IPS-20b (cell line): Measurements from ENCODE around the gene ANGPTL4.

Experiments used
- H3K27ac ChIP-seq: one replicate; pipeline ENCODE4 v1.5.1; 2013; ENCODE audit warnings: low read length
- H3K27me3 ChIP-seq: 2 replicates; pipeline ENCODE4 v1.6.1; 2013; ENCODE audit warnings: mild to moderate bottlenecking, low read length, inconsistent platforms; ENCODE audit not compliant: insufficient read depth
- H3K36me3 ChIP-seq: 2 replicates; pipeline ENCODE4 v1.6.1; 2013; ENCODE audit warnings: low read depth, mild to moderate bottlenecking, inconsistent platforms, low read length, moderate library complexity; ENCODE audit not compliant: insufficient read depth
- H3K4me1 ChIP-seq: 2 replicates; pipeline ENCODE4 v1.6.1; 2013; ENCODE audit warnings: mild to moderate bottlenecking, control low read depth, inconsistent platforms, low read length, moderate library complexity; ENCODE audit not compliant: insufficient read depth
- H3K4me3 ChIP-seq: 2 replicates; pipeline ENCODE4 v1.5.1; 2013; ENCODE audit warnings: mild to moderate bottlenecking, low read length, inconsistent platforms
- H3K9ac ChIP-seq: 2 replicates; pipeline ENCODE4 v1.6.1; 2013; ENCODE audit warnings: low read depth, mild to moderate bottlenecking, inconsistent platforms, low read length, moderate library complexity
- H3K9me3 ChIP-seq: 2 replicates; pipeline ENCODE4 v1.6.1; 2013; ENCODE audit warnings: mild to moderate bottlenecking, low read depth, low read length, inconsistent platforms; ENCODE audit not compliant: insufficient read depth

Gene ANGPTL4

DNA sequence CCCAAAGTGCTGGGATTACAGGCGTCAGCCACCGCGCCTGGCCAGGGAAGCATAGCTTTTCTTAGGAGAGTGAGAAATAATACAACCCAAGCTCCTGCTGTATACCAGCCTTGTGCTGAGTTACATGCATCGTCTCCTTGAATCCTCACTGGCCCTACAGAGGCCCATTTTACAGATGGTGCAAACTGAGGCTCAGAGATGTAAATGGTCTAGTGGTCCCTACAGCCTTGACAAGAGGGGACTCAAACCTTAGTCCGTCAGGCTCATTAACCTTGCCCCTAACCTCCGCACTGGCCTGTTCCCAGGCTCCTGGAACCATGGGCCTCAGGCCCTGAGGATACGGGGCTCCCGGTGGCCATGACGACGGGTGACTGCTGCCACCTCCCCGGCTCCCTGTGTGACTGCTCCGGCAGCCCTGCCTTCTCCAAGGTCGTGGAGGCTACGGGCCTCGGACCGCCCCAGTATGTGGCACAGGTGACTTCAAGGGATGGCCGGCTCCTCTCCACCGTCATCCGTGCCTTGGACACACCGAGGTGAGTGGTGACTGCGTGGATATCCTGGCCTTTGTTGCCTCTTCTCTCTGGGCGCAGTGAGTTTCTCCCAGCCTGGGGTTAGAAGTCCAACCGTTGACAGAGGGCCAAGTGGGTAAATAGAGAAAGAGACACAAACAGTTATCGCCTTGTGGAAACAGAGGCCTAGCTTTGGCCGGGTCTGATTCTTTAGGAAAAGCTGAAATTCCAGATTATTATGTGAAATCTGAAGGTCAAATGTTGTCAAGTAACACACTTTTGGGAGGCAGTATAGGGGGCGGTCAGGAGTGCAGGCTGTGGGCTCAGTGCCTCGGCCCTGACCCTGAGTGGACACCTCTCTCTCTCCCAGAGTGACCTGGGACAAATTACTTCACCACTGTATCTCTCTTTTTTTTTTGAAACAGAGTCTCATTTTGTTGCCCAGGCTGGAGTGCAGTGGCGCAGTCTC is 57.8 kb downstream of the ANGPTL4 start:
- Histone ChIP-seq H3K27ac (no peak overlapping the region), H3K36me3 (no peaks in the 10 kb centered on the region), H3K27me3 (no peaks in the 10 kb centered on the region), H3K4me1 (no peaks in the 10 kb centered on the region), H3K9ac (no peak overlapping the region), H3K4me3 (no peak overlapping the region), H3K9me3 (no peaks in the 10 kb centered on the region)

DNA sequence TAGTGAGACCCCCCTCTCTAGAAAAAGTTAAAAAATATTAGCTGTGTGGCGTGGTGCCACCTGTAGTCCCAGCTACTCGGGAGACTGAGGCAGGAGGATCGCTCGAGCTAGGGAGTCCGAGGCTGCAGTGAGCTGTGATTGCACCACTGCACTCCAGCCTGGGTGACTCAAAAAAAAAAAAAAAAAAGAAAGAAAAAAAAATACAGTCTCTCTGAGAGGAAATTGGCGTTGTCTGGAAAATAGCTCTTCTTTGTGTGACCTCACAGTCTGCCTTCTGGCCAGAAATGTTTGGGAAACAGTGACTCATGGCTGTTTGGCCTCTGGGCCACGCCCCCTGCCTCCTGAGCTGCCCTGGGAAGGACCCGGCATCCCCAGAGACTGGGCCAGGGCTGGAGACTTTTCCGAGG is 59.9 kb downstream of the ANGPTL4 start:
- H3K9ac ChIP-seq: no peak overlapping the region

More for the DNA sequence above, 59.9 kb downstream of the ANGPTL4 start:
- Histone ChIP-seq H3K4me3 (no peak overlapping the region), H3K27ac (no peak overlapping the region), H3K27me3 (no peaks in the 10 kb centered on the region), H3K36me3 (no peaks in the 10 kb centered on the region), H3K4me1 (no peaks in the 10 kb centered on the region), H3K9me3 (no peaks in the 10 kb centered on the region)
